HG03196 (cell line): ENCODE measurements around the gene REC8.

Source experiments
- ATAC-seq: cut with Tn5 transposase; IDR thresholded peaks from one replicate; pipeline ENCODE4 v1.9.1; 2021; ENCODE audit not compliant: unreplicated experiment

Gene REC8

GRCh38 chr14:24171422-24172260 lies at the start of gene REC8:
Gene REC8, plus strand, starts transcription at chr14:24172080. Its CDS starts 473 bp downstream, at chr14:24172553.
- peak; percentile 73 for ATAC-seq

DNA sequence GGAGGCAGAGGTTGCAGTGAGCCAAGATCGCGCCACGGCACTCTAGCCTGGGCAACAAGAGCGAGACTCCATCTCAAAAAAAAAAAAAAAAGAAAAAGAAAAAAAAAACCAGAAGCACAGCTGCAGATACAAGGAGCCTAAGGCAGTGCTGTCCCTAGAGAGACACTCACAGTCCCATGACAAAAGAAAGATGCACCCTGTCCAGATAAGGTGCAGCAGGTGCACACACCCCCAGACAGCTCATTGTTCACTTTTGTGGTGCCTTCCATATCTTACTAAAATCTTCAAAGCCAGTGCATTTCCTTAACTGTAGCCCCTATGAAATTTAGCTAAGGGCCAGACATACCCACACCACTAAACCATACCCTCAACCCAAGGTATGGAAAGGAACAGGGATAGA lies 49.5 kb upstream of the REC8 start:
- ATAC-seq, result no peak

DNA sequence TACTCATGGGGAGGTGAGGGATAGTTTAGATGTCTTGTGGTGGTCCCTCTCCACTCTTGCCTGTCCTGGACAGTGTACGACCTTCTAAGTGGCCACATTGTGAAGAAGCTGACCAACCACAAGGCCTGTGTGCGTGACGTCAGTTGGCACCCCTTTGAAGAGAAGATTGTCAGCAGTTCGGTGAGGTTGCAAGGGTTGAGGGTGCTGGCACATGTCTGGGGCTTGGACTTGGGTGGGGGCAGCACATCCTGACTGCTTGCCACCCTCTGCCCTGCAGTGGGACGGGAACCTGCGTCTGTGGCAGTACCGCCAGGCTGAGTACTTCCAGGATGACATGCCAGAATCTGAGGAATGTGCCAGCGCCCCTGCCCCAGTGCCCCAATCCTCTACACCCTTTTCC lies 49.0 kb upstream of the REC8 start:
- no peak for ATAC-seq

- peak; percentile 45 for ATAC-seq
These were observed 48.2 kb upstream of the REC8 start for GRCh38 chr14:24123424-24124417.

GRCh38 chr14:24126939-24127338 lies 44.9 kb upstream of the REC8 start:
- ATAC-seq, result no peak

- ATAC-seq, result no peak
These were observed 44.2 kb upstream of the REC8 start for GRCh38 chr14:24127673-24128072.

GRCh38 chr14:24129410-24129998 lies 42.4 kb upstream of the REC8 start:
- no peak for ATAC-seq

GRCh38 chr14:24130380-24130716 lies 41.5 kb upstream of the REC8 start, which contains the start of gene FITM1:
Gene FITM1, plus strand, starts transcription at chr14:24130659. Its CDS starts 905 bp downstream, at chr14:24131564.
- no peak for ATAC-seq

GRCh38 chr14:24130717-24131548 lies 40.9 kb upstream of the REC8 start:
- no peak for ATAC-seq

DNA sequence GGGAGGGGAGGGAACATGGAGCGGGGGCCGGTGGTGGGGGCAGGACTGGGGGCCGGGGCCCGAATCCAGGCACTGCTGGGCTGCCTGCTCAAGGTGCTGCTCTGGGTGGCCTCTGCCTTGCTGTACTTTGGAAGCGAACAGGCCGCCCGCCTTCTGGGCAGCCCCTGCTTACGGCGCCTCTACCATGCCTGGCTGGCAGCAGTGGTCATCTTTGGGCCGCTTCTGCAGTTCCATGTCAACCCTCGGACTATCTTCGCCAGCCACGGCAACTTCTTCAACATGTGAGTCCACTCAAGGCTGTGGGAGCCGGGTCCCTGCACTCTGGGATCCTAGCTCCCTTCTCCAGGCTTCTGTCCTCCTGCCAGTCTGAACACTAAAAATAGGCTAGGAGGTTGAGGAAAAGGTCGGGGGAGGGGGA lies 40.3 kb upstream of the REC8 start:
- ATAC-seq, result no peak

DNA sequence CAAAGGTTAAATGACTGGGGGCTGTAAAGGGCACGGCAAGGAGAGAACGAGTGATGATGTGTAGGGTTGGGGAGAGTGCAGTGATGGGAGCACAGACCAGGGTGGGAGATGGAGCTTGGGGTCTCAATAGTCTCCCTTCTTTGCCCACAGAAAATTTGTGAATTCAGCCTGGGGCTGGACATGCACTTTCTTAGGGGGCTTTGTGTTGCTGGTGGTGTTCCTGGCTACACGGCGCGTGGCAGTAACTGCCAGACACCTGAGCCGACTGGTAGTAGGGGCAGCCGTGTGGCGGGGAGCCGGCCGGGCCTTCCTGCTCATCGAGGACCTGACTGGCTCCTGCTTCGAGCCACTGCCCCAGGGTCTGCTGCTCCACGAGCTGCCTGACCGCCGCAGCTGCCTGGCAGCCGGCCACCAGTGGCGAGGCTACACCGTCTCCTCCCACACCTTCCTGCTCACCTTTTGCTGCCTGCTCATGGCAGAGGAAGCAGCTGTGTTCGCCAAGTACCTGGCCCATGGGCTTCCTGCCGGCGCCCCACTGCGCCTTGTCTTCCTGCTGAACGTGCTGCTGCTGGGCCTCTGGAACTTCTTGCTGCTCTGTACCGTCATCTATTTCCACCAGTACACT lies 39.7 kb upstream of the REC8 start:
- ATAC-seq, result no peak

DNA sequence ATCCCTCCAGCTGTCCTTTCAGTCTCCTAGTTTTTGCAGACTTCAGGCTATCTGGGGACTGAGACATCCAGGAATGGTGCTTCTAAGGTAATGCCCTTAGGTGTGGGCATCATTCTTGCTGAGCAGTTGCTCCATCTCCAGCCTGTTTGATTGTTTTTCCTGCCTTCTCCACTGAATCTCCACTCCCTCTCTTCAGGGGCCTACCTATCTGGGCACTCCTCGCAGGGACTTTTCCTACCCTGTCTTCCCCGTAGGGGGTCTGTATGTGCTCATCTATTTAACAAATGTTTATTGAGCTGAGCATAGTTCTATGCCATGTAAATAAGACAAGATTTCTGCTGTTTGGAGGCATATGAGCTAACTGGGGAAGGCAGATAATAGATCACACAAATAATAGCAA lies 38.9 kb upstream of the REC8 start:
- ATAC-seq, result no peak

GRCh38 chr14:24133735-24134134 lies 38.1 kb upstream of the REC8 start:
- no peak for ATAC-seq

GRCh38 chr14:24135584-24135833 lies 36.4 kb upstream of the REC8 start:
- peak; percentile 2 for ATAC-seq

- peak; percentile 78 for ATAC-seq
These were observed 35.8 kb upstream of the REC8 start, which contains the start of gene PSME1 for GRCh38 chr14:24135834-24136683. Gene PSME1, plus strand, starts transcription at chr14:24136194. Its CDS starts 69 bp downstream, at chr14:24136263.

- no peak for ATAC-seq
These were observed 35.0 kb upstream of the REC8 start for GRCh38 chr14:24136684-24137528.

- ATAC-seq, result no peak
These were observed 34.1 kb upstream of the REC8 start for GRCh38 chr14:24137529-24138395.
